Middle frontal gyrus (tissue), 1 donor: ENCODE measurements around the gene PARP15.
A peak's percentile ranks its signal among the peaks of the same experiment; 100 is the strongest.
"Not testable (repeated sequence)": the region's sequence is repeated elsewhere in the genome, so short reads cannot be mapped to it uniquely, and the experiment has no call there.

Source experiments
- DNase-seq: peaks from one replicate; pipeline ENCODE4 v3.0.0-alpha.2; 2015; ENCODE audit warnings: low spot score; ENCODE audit errors: extremely low spot score

The PARP15 gene

GRCh38 chr3:122665226-122665786 lies 87.9 kb downstream of the PARP15 start:
- DNase-seq = no peak

DNA sequence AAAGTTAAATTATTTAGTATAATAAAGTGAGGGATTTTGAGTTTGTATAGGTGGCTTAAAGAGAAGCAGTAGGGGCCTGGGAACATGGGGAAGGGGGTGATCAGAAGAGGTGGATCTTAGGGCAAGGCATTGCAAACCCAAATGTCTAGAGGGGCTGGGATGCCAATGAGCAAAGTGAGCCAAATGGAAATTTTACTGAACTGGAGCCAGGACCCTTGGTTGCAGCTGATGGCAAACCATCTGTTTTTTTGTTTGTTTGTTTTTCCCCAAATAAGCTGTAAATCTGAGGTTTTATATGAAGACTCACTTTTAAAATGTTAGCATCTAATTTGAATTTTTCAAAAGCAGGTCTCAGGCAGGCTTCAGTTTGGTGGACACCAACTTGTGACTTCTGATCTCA lies 88.4 kb downstream of the PARP15 start:
- DNase-seq = no peak

- no peak for DNase-seq
Measured at GRCh38 chr3:122668930-122669730, 91.7 kb downstream of the PARP15 start.

- DNase-seq = no peak
Measured at GRCh38 chr3:122671553-122671952, 94.1 kb downstream of the PARP15 start.

DNA sequence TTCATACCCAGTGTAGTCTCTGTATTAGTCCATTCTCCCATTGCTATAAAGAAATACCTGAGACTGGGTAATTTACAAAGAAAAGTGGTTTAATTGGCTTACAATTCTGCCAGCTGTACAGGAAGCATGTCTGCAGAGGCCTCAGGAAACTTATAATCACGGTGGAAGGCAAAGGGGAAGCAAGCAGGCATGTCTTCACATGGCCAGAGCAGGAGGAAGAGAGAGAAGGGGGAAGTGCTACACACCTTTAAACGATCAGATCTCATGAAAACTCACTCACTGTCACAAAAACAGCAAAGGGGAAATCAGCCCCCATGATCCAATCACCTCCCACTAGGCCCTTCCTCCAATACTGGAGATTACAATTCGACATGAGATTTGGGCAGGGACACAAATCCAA lies 96.9 kb downstream of the PARP15 start:
- DNase-seq = no peak

GRCh38 chr3:122676759-122677158 lies 99.3 kb downstream of the PARP15 start:
- DNase-seq = no peak

GRCh38 chr3:122677216-122677615 lies 99.8 kb downstream of the PARP15 start:
- no peak for DNase-seq

GRCh38 chr3:122678506-122678905 lies 101.1 kb downstream of the PARP15 start:
- no peak for DNase-seq

DNA sequence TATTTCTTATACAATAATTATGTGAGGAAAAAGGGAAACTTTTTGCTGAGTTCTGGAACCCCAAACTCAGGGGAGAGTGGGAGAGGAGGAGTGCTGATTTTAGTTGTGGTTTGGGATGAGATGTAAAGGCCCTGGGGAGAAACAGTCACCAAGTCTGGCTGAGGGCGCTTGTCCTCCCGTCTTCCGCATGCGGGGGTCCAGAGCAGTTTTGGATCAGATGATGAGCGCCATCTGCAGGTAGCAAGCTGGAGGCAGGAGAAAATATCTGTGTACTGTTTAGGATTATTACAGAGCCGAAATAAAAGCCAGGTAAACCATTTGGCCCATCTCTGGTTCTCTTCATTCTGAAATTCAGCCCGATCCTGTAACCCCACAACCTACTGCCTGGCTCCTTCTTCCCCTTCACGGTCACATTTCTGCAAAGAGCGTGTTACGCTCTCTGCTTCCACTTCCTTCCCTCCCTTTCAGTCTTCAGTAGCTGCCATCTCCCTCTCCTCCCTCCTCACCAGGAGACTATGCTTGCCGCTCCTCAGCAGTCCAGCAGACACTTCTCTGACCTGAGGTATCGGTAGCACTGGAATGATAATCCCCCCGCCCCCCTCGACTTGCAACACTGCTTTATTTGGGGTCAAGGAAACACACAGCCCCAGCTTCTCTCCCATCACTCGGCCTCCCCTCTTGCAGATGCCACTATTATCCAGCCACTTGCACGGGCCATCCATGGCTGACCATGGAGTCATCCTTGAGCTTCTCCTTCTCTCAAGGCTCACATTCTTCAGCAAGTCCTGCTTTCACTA lies 101.8 kb downstream of the PARP15 start:
- peak; percentile 24 for DNase-seq

DNA sequence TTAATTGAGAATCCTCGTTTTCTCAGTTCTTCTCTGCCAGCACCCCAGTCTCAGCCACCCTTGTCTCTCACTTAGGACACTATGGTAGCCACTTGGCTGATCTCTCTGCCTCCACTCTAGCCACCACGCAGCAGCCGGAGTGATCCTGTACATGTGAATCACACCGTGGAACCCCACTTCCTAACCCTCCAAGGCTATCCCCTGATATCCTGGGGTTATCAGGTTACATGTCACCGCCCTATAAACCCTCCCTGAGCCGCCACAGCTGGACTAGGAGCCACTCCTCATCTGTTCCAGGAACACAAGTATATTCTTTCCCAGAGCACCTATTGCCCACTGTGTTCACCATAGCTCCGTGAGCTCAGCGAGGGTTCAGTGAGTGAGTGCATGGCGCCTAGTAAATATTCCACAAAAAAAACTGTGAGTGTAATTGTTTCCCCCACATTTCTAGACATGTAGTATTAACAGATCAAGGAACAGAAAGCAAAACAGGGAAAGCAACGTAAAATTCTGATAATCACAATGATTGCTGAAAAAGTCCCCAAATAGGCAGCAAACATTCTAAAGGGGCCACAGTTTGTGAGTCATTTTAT lies 102.5 kb downstream of the PARP15 start:
- DNase-seq = no peak

GRCh38 chr3:122680475-122681283 lies 103.2 kb downstream of the PARP15 start, which contains the start of gene PARP14:
TSS of gene PARP14 (plus strand) at chr3:122680839. CDS start at chr3:122680884, 45 bp downstream.
- no peak for DNase-seq

DNA sequence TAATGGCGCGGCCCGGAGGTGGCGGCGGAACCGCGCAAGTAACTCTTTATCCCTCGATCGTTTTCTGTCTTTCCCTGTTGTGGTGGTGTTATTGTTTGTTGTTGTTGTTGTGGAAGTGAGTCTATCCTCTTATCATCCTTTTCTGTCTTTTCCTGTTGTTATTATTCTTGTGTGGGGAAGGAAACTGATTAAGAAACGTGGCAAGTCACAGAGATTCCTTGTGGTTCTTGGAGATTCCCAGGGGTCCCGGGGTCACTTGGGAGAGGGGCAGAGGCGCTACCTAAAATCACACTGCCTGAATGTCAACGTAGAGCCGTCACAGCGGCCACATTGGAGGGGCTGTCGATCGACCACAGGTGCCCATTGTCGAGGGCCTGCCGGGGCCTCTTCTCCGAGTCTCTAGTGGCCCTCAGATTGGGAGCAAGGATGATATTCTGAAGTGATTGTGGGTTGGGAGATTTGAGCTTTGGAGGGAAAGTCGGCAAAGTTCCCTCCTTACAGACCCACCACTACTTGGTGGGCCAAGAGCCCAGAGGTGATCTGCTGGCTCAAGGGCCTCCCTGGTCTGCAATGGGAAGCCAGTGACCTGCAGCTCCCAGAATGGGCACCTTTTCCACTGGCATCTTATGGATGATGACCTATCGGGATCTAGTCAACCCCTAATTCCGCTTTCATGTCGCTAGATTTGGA lies 104.0 kb downstream of the PARP15 start:
- DNase-seq = no peak

- no peak for DNase-seq
Measured at GRCh38 chr3:122681974-122682409, 104.5 kb downstream of the PARP15 start.

- DNase-seq = not testable (repeated sequence)
Measured at GRCh38 chr3:122682778-122683411, 105.4 kb downstream of the PARP15 start.

DNA sequence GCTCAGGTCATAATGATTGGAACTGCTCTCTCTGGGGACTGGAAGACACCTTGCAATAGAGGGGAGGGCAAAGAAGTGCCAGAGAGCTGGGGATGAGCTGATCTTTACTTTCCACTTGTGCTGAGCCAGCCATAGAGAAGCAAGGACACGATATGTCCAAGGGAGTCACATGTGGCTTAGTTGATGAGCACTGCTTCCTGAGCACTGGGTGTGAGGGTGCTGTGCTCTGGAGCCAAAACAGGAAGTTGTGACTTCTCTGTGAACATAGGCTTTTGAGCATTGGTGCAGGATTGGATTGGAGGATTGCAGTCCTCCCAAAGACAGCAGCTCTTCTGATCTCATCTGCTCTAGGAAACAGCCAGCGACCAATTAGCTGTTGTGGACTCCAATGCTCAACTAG lies 109.8 kb downstream of the PARP15 start:
- DNase-seq = no peak
